ENCODE results near the gene RNGTT.

DNA sequence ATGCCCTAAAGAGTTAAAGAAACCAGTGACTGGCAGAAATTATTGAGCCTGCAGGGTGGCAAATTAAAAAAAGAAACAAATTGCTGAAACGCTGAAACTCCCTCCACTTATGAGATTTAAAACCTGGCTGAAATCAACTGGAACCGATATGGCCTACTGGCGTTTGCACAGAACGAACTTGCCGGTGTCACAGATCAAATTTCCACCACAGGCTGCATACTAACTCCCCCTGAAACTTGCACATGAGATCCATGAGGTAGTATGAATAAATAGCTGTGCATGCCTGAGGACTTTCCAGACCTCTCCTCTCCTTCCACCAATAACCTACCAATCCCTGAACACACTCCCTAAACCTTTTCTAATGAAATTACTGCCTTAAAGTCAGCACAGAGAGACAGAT, 150.4 kb downstream of the RNGTT start:
- no peak for TF ChIP-seq CTCF (IDR thresholded peaks at IDR 0.05)
- no peak for TF ChIP-seq POLR2A (IDR thresholded peaks at IDR 0.05)
- TF ChIP-seq EP300 (IDR thresholded peaks at IDR 0.05) = no peak
